ENCODE data around the gene PHLDB2. TPM values are rescaled to one million over a fixed set of nuclear protein-coding genes. Genes with fewer than 3 reads are reported as not detected.

Gene PHLDB2
- total RNA-seq, 2 experiments from 2014 or later: 0.61 to 2.1 TPM

- no TSS peak for BruUV-seq (replicated peaks)
Measured at GRCh38 chr3:111846717-111847116, 12.3 kb upstream of the PHLDB2 start.

GRCh38 chr3:111848283-111848682 is 10.8 kb upstream of the PHLDB2 start:
- no peak overlapping the region for H3K4me3 ChIP-seq (ENCODE audit: low read depth, low read length, poor library complexity, severe bottlenecking)
- no peak overlapping the region for H2AFZ ChIP-seq (ENCODE audit: low read length)
- no peak overlapping the region for H3K27ac ChIP-seq (ENCODE audit: low read depth, low read length, poor library complexity, severe bottlenecking)
- H3K36me3 ChIP-seq (ENCODE audit: insufficient read depth, low read length): no peaks in the 10 kb centered on the region
- no peaks in the 10 kb centered on the region for H3K4me1 ChIP-seq (ENCODE audit: insufficient read depth, low read length, poor library complexity, severe bottlenecking)
- no peak overlapping the region for H3K4me2 ChIP-seq (ENCODE audit: low read length)
- intact Hi-C loops (cut with micrococcal nuclease; ENCODE audit: unreplicated experiment): no loop called here
- no peaks in the 10 kb centered on the region for H4K20me1 ChIP-seq (ENCODE audit: insufficient read depth, low read length)
- H3K9me3 ChIP-seq (ENCODE audit: low read length): no peaks in the 10 kb centered on the region
- DNase-seq (ENCODE audit: low spot score): no peak
- H3K79me2 ChIP-seq (ENCODE audit: insufficient read depth, low read depth, low read length): no peaks in the 10 kb centered on the region
- no TSS peak for BruUV-seq (replicated peaks)
- H3K9me2 ChIP-seq (ENCODE audit: insufficient read depth, low read length): no peaks in the 10 kb centered on the region
- TF ChIP-seq CTCF (conservative IDR thresholded peaks at IDR 0.05; ENCODE audit: low read length) (no peak), EZH2phosphoT487 (IDR thresholded peaks at IDR 0.05; ENCODE audit: borderline replicate concordance, low read depth, low read length) (no peak)
- POLR2A ChIA-PET: no interaction called here
- CTCF ChIA-PET (ENCODE audit: unreplicated experiment): no interaction called here

More at GRCh38 chr3:111846717-111847116, 12.3 kb upstream of the PHLDB2 start:
- H2AFZ ChIP-seq (ENCODE audit: low read length): no peak overlapping the region
- H3K4me1 ChIP-seq (ENCODE audit: insufficient read depth, low read length, poor library complexity, severe bottlenecking): no peaks in the 10 kb centered on the region
- no peaks in the 10 kb centered on the region for H3K9me3 ChIP-seq (ENCODE audit: low read length)
- H3K27ac ChIP-seq (ENCODE audit: low read depth, low read length, poor library complexity, severe bottlenecking): no peak overlapping the region
- no peak overlapping the region for H3K4me3 ChIP-seq (ENCODE audit: low read depth, low read length, poor library complexity, severe bottlenecking)
- no peaks in the 10 kb centered on the region for H3K36me3 ChIP-seq (ENCODE audit: insufficient read depth, low read length)
- no peak for TF ChIP-seq EZH2phosphoT487 (IDR thresholded peaks at IDR 0.05; ENCODE audit: borderline replicate concordance, low read depth, low read length)
- TF ChIP-seq CTCF (conservative IDR thresholded peaks at IDR 0.05; ENCODE audit: low read length): no peak
- H4K20me1 ChIP-seq (ENCODE audit: insufficient read depth, low read length): no peaks in the 10 kb centered on the region
- ChIA-PET POLR2A (interaction anchor here (0.6 to 1.0 kb wide), 2 partner anchors 11 to 32 kb away, joined by 3 read pairs; no protein-coding TSS in a partner anchor), CTCF (ENCODE audit: unreplicated experiment) (no interaction called here)
- no peaks in the 10 kb centered on the region for H3K79me2 ChIP-seq (ENCODE audit: insufficient read depth, low read depth, low read length)
- intact Hi-C loops (cut with micrococcal nuclease; ENCODE audit: unreplicated experiment): no loop called here
- no peak overlapping the region for H3K4me2 ChIP-seq (ENCODE audit: low read length)
- no peaks in the 10 kb centered on the region for H3K9me2 ChIP-seq (ENCODE audit: insufficient read depth, low read length)
- DNase-seq (ENCODE audit: low spot score): no peak

GRCh38 chr3:111848778-111849177 is 10.3 kb upstream of the PHLDB2 start:
- Histone ChIP-seq H3K4me2 (ENCODE audit: low read length) (no peak overlapping the region), H4K20me1 (ENCODE audit: insufficient read depth, low read length) (no peaks in the 10 kb centered on the region), H3K4me3 (ENCODE audit: low read depth, low read length, poor library complexity, severe bottlenecking) (no peak overlapping the region), H3K27ac (ENCODE audit: low read depth, low read length, poor library complexity, severe bottlenecking) (no peak overlapping the region), H3K79me2 (ENCODE audit: insufficient read depth, low read depth, low read length) (no peaks in the 10 kb centered on the region), H3K36me3 (ENCODE audit: insufficient read depth, low read length) (no peaks in the 10 kb centered on the region), H2AFZ (ENCODE audit: low read length) (no peak overlapping the region), H3K4me1 (ENCODE audit: insufficient read depth, low read length, poor library complexity, severe bottlenecking) (no peaks in the 10 kb centered on the region), H3K9me2 (ENCODE audit: insufficient read depth, low read length) (no peaks in the 10 kb centered on the region), H3K9me3 (ENCODE audit: low read length) (no peaks in the 10 kb centered on the region)
- ChIA-PET CTCF (ENCODE audit: unreplicated experiment) (no interaction called here), POLR2A (no interaction called here)
- intact Hi-C loops (cut with micrococcal nuclease; ENCODE audit: unreplicated experiment): no loop called here
- no TSS peak for BruUV-seq (replicated peaks)
- DNase-seq (ENCODE audit: low spot score): no peak
- TF ChIP-seq CTCF (conservative IDR thresholded peaks at IDR 0.05; ENCODE audit: low read length) (no peak), EZH2phosphoT487 (IDR thresholded peaks at IDR 0.05; ENCODE audit: borderline replicate concordance, low read depth, low read length) (no peak)

Measured in OCI-LY7 (cell line).